Endothelial cell of umbilical vein (primary cell): ENCODE measurements around the gene ACER2. TPM values are rescaled to one million over a fixed set of nuclear protein-coding genes. Genes with fewer than 3 reads are reported as not detected.

Source experiments
- BruUV-seq: library from RNA; stranded (reverse); fragments of 400-500 nt; replicated peaks from 2 replicates; lab custom pipeline; 2021; lab: Mats Ljungman, UMichigan
- CTCF ChIA-PET: fragments of 300-600, 350-600 bp; sonication (Branson Sonifier 250); formaldehyde crosslinking; loops from one replicate; lab custom pipeline; 2021; ENCODE audit warnings: antibody characterized with exemption, inconsistent platforms; lab: Charles Lee
- POLR2A ChIA-PET: fragments of 300-600, 350-600 bp; sonication (Branson Sonifier 250); formaldehyde crosslinking; loops from one replicate; lab custom pipeline; 2021; ENCODE audit warnings: antibody characterized with exemption, inconsistent platforms; lab: Charles Lee
- DNase-seq: peaks from one replicate; pipeline ENCODE4 v3.0.0-alpha.2; 2011; ENCODE audit warnings: low read depth, low spot score
- FAIRE-seq: peaks from 2 replicates; lab custom pipeline; 2011; peaks lifted over from hg19 to GRCh38; lab: Jason Lieb, UNC
- H2AFZ ChIP-seq: 2 replicates; pipeline ENCODE4 v1.6.0; 2012; ENCODE audit warnings: low read depth, low read length, control low read depth, inconsistent platforms
- H3K27ac ChIP-seq: 2 replicates; pipeline ENCODE4 v1.5.1; 2011; ENCODE audit warnings: low read depth, mild to moderate bottlenecking, control low read depth, low read length, moderate library complexity; ENCODE audit not compliant: insufficient read depth
- H3K27me3 ChIP-seq, 2 experiments: 2 replicates each; pipeline versions ENCODE4 v1.6.0 to v1.6.1; 2011; ENCODE audit warnings: low read length in 2 of 2, mixed read lengths in 1 of 2; ENCODE audit not compliant: control insufficient read depth in 2 of 2, insufficient read depth in 2 of 2
- H3K36me3 ChIP-seq, 2 experiments: 2 replicates in 1 of 2; 3 replicates in 1 of 2; pipeline ENCODE4 v1.5.1; 2011; ENCODE audit warnings: low read length in 2 of 2, mild to moderate bottlenecking in 1 of 2, moderate library complexity in 1 of 2; ENCODE audit not compliant: control insufficient read depth in 2 of 2, insufficient read depth in 2 of 2; ENCODE audit errors: extremely low read depth in 1 of 2
- H3K4me1 ChIP-seq: 3 replicates; pipeline ENCODE4 v1.5.1; 2011; ENCODE audit warnings: mild to moderate bottlenecking, low read length; ENCODE audit not compliant: control insufficient read depth, insufficient read depth; ENCODE audit errors: extremely low read depth
- H3K4me2 ChIP-seq: 2 replicates; pipeline ENCODE4 v1.6.1; 2011; ENCODE audit warnings: low read length, control low read depth, mixed read lengths; ENCODE audit not compliant: insufficient read depth
- H3K4me3 ChIP-seq, 3 experiments: fragments of 200-600 bp in 1 of 3; sonication (generic), shearing (Covaris generic) in 1 of 3; replicated peaks in 1 of 3; 2 replicates each; pipeline ENCODE4 v1.5.1; 2011 to 2016; ENCODE audit warnings: control low read depth in 3 of 3, low read length in 3 of 3, mild to moderate bottlenecking in 2 of 3, inconsistent platforms in 1 of 3, low read depth in 1 of 3, moderate library complexity in 1 of 3; ENCODE audit not compliant: insufficient read depth in 1 of 3
- H3K79me2 ChIP-seq: 2 replicates; pipeline ENCODE4 v1.6.0; 2012; ENCODE audit warnings: low read length, inconsistent platforms; ENCODE audit not compliant: control insufficient read depth, insufficient read depth
- H3K9ac ChIP-seq: replicated peaks from 2 replicates; pipeline ENCODE3; 2011; ENCODE audit warnings: low read length, control low read depth; ENCODE audit not compliant: insufficient read depth; ENCODE audit errors: extremely low read depth
- H3K9me1 ChIP-seq: replicated peaks from 3 replicates; pipeline ENCODE4 v1.6.0; 2011; ENCODE audit warnings: mild to moderate bottlenecking, low read length; ENCODE audit not compliant: control insufficient read depth, insufficient read depth; ENCODE audit errors: extremely low read depth
- H3K9me3 ChIP-seq: replicated peaks from 2 replicates; pipeline ENCODE4 v1.5.1; 2012; ENCODE audit warnings: low read length, inconsistent platforms; ENCODE audit not compliant: control insufficient read depth, insufficient read depth
- H4K20me1 ChIP-seq: replicated peaks from 2 replicates; pipeline ENCODE3; 2011; ENCODE audit warnings: mild to moderate bottlenecking, low read length; ENCODE audit not compliant: control insufficient read depth, insufficient read depth; ENCODE audit errors: extremely low read depth
- EZH2 ChIP-seq: IDR thresholded peaks from 2 replicates; pipeline ENCODE4 v1.6.1; 2012; ENCODE audit warnings: borderline replicate concordance, low read depth, mild to moderate bottlenecking, moderate library complexity, low read length, inconsistent platforms; ENCODE audit not compliant: severe bottlenecking
- GATA2 ChIP-seq: IDR thresholded peaks from 2 replicates; pipeline ENCODE4 v1.7.0; 2011; ENCODE audit warnings: low read depth, mild to moderate bottlenecking, moderate library complexity, mixed read lengths, low read length; ENCODE audit not compliant: insufficient read length, insufficient read depth
- JUN ChIP-seq: IDR thresholded peaks from 2 replicates; pipeline ENCODE4 v1.6.1; 2011; ENCODE audit warnings: borderline replicate concordance, low read depth; ENCODE audit not compliant: insufficient read length, insufficient read depth
- POLR2A ChIP-seq: IDR thresholded peaks from 2 replicates; pipeline ENCODE4 v1.6.1; 2012; ENCODE audit warnings: low read depth, mild to moderate bottlenecking, control low read depth, low read length
- POLR2AphosphoS5 ChIP-seq: IDR thresholded peaks from 2 replicates; pipeline ENCODE4 v1.6.1; 2012; ENCODE audit warnings: low read depth, mild to moderate bottlenecking, control low read depth, low read length, moderate library complexity; ENCODE audit not compliant: insufficient read depth
- dilution Hi-C: fragments of 300-500 bp; cut with MboI; formaldehyde crosslinking; loops from one replicate; pipeline ENCODE4 v1.15.0; 2019; ENCODE audit warnings: low sequenced_read_pairs; ENCODE audit not compliant: extremely low pct_ligation_motif_present
- intact Hi-C: fragments of 100-400 bp; cut with micrococcal nuclease; formaldehyde crosslinking; loops from one replicate; pipeline ENCODE4 v1.10.0; 2022
- polyA plus RNA-seq, 4 experiments: library from polyadenylated mRNA; depleted of rRNA in 3 of 4; stranded (reverse) in 3 of 4; unstranded in 1 of 4; fragments of >200 nt; gene quantifications; 2 replicates each; pipeline versions ENCODE4 v1.2.1 to v1.2.3, GENCODE V29; 2011 to 2012; ENCODE audit warnings: missing spikeins in 1 of 4
- total RNA-seq: library from RNA; stranded (reverse); gene quantifications from 2 replicates; pipeline ENCODE4 v1.2.3, GENCODE V29; 2021
- TF ChIP-seq, protein P1 (sequence below), 2 donors: IDR thresholded peaks; 1 replicate in 1 of 2; 2 replicates in 1 of 2; pipeline ENCODE4 v1.5.1; 2011; ENCODE audit warnings: low read length in 2 of 2, mild to moderate bottlenecking in 2 of 2, moderate library complexity in 2 of 2, control low read depth in 1 of 2, inconsistent platforms in 1 of 2, low read depth in 1 of 2; ENCODE audit not compliant: insufficient read depth in 1 of 2; ENCODE audit errors: extremely low read depth in 1 of 2

ACER2 gene
- total and polyA plus RNA-seq, 2 donors (not counting 3 experiments of a cell fraction or from before 2014, with no cell fraction given): 5.2 to 7.3 TPM

DNA sequence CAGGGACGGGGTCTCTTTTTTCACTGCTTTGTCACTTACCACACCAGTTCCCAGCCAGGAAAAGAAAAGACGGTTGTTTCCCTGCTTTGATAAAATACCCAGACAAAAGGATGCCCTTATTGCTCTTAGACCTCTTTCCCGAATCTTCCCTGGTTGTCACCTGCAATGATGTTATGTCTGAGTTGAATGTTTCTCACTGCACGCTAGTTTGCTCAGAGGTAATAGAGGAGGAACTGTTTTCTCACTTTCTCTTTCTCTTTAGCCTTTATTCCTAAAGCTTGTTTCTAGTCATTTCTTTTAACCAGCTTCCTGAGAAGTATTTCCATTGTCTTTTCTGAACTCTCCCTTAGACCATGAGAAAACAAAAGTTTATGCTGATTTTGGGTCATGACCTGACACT lies 32.9 kb downstream of the ACER2 start:
- Histone ChIP-seq H3K79me2 (no peaks in the 10 kb centered on the region), H4K20me1 (no peaks in the 10 kb centered on the region), H3K9me1 (no peaks in the 10 kb centered on the region), H2AFZ (peak overlapping the region; percentile 85), H3K4me3 (no peak overlapping the region), H3K4me1 (no peaks in the 10 kb centered on the region), H3K36me3 (no peaks in the 10 kb centered on the region), H3K27ac (no peak overlapping the region), H3K27me3 (no peaks in the 10 kb centered on the region), H3K4me2 (peak overlapping the region; percentile 51), H3K9me3 (no peaks in the 10 kb centered on the region), H3K9ac (no peak overlapping the region)
- no peak for FAIRE-seq
- POLR2A ChIA-PET: no interaction called here
- dilution Hi-C loops (no loop called here), intact Hi-C loops (no loop called here)
- TF ChIP-seq POLR2A (no peak), GATA2 (no peak), EZH2 (no peak), POLR2AphosphoS5 (no peak)
- TF ChIP-seq, protein P1, sequence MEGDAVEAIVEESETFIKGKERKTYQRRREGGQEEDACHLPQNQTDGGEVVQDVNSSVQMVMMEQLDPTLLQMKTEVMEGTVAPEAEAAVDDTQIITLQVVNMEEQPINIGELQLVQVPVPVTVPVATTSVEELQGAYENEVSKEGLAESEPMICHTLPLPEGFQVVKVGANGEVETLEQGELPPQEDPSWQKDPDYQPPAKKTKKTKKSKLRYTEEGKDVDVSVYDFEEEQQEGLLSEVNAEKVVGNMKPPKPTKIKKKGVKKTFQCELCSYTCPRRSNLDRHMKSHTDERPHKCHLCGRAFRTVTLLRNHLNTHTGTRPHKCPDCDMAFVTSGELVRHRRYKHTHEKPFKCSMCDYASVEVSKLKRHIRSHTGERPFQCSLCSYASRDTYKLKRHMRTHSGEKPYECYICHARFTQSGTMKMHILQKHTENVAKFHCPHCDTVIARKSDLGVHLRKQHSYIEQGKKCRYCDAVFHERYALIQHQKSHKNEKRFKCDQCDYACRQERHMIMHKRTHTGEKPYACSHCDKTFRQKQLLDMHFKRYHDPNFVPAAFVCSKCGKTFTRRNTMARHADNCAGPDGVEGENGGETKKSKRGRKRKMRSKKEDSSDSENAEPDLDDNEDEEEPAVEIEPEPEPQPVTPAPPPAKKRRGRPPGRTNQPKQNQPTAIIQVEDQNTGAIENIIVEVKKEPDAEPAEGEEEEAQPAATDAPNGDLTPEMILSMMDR (IDR thresholded peaks at IDR 0.05; ENCODE audit: extremely low read depth in 1 of 2, insufficient read depth in 1 of 2, low read depth in 1 of 2, low read length in 2 of 2): no peak
- CTCF ChIA-PET: interaction anchor here (0.7 to 1.9 kb wide), 4 partner anchors 13 to 88 kb away, joined by 3 to 15 read pairs (median 4); no protein-coding TSS in a partner anchor
- BruUV-seq: no TSS peak
- peak; percentile 47 for DNase-seq

DNA sequence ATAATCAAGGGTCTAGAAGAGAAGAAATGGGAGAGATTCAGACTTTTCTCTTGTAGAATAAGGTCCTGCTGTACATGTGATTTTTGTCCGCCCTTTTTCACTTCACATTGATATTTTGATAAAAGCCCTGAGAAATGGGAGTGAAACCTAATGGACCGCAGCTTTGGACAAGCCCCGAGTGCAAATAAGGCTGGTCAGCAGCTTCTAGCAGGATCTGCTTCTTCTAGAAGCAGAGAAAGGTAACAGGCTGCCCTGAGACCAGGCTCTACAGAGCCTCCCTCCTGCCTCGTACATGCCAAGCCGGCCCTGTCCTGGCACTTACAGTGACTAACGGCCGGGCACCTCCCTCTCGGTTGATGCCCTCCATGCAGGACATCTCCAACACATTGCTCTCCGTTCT lies 33.4 kb downstream of the ACER2 start:
- Histone ChIP-seq H3K9me3 (no peaks in the 10 kb centered on the region), H3K79me2 (no peaks in the 10 kb centered on the region), H3K9me1 (no peaks in the 10 kb centered on the region), H3K9ac (no peak overlapping the region), H3K36me3 (no peaks in the 10 kb centered on the region), H4K20me1 (no peaks in the 10 kb centered on the region), H3K4me1 (no peaks in the 10 kb centered on the region), H2AFZ (no peak overlapping the region), H3K27me3 (no peaks in the 10 kb centered on the region), H3K27ac (no peak overlapping the region), H3K4me3 (no peak overlapping the region), H3K4me2 (no peak overlapping the region)
- dilution Hi-C loops: no loop called here
- intact Hi-C loops: no loop called here
- ChIA-PET CTCF (interaction anchor here (0.7 to 1.9 kb wide), 4 partner anchors 13 to 89 kb away, joined by 3 to 15 read pairs (median 4); no protein-coding TSS in a partner anchor), POLR2A (no interaction called here)
- no TSS peak for BruUV-seq
- DNase-seq: no peak
- no peak for TF ChIP-seq POLR2AphosphoS5
- TF ChIP-seq JUN: no peak
- FAIRE-seq: no peak
